GM19328 (cell line): ENCODE measurements around the gene PIWIL1.

Experiments used
- ATAC-seq: cut with Tn5 transposase; IDR thresholded peaks from one replicate; pipeline ENCODE4 v1.9.1; 2021; ENCODE audit warnings: mild to moderate bottlenecking, moderate library complexity; ENCODE audit not compliant: unreplicated experiment

PIWIL1 gene

DNA sequence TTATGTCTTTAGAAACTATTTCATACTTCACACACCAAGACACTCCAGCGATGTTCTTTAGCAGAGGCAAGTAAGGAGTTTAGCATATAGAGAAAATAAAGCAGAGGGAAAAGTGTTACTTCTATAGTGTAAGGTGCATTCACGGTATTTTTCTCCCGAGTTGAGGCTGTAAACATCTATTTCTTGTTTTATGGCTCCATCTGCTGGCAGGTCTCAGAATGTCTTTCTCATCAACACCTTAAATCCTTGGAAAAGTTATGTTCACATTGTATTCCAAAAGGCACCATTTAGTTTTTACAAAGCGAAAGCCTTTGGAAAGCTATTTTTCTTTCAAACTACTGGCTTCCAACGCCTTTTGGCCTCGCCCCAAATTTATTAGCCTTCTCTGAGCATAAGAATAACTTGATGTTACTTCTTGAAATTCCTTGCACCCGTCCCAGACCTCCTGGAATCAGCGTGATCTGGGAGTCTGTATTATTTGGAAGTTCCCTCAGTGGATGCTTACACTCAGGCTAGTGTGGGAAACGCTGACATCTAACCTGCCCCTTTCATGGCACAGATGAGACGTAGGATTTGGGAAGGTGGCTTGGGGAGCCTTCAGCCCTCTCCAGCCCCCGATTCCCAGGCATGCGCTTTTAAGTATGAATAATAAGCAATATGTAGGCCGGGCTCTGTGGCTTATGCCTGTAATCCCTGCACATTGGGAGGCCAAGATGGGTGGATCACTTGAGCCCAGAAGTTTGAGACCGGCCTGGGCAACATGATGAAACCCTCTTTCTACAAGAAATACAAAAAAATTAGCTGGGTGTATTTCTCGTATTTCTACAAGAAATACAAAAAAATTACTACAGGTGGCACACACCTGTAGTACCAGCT lies 1.9 kb upstream of the PIWIL1 start:
- no peak for ATAC-seq

DNA sequence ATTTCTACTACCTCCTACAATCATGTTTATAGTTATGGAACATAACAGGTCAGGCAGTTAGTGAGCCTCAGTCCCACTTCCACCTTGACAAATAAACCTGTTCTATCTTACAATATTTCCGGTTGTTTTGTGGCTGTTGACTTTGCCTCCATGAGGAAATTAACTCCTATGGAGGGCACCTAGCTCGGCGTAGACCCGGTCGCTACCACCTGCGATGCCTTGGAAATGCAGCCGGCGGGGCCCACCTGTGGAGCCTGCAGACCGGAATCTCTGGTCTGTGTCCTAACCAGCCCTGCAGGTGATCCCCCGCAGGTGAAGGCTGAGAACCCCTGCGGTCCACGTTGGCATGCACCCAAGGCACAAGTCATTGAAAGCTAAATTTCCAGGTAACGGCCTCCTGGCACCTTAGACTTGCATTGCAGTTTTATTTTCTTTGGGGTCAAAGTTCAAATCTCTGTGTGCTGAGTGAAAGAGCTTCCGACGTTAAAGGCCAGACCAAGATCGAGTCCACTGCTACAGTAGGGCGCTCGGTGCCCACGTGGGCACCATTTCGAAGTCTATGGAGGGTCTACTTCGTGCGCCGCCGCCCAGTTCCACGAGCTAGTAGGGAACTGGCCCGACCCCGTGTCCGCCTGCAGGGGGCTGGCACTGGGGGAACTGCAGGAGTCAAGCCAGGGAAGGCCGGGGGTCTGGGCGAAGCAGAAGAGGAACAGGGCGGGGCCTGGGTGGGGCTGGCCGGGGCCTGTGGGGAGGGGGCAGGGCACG lies 782 bp upstream of the PIWIL1 start:
- ATAC-seq = no peak

DNA sequence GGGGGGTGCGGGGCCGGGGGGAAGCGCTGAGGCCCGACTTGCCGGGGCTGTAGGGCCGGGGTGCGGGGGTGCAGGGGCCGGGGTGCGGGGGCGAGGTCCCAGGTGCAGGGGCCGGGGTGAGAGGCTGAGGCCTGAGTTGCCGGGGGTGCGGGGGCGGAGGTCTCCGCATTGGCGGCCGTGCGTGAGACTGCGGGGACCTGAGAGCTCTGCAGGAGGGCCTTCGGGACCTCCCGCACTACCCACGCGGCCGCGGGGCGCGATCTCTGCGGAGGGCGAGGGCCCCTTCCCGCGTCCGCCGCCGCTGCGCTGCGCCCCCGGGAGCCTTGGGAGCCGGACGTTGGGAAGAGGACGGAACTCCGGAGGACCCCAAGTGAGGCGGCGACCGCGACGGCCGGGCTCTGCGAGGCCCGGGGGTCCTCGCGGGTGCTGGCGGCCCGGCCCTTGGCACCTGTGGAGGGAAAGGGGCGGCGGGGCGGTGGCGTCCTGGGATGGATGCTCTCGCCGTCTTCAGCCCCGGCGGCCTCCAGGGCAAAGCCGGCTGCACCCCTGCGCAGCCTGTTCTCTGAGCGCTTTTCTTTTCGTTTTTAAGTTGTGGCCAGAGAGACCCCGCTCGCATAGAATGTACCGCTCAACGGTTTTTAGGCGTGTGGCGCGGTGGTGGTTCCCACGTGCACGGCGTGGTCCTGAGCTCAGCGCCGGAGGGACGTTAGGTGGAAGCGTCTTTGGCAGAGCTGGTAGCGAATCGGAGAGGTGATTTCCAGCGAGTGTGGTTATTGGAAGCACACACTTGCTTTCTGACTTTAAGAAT lies 1.3 kb downstream of the PIWIL1 start:
- ATAC-seq = no peak

DNA sequence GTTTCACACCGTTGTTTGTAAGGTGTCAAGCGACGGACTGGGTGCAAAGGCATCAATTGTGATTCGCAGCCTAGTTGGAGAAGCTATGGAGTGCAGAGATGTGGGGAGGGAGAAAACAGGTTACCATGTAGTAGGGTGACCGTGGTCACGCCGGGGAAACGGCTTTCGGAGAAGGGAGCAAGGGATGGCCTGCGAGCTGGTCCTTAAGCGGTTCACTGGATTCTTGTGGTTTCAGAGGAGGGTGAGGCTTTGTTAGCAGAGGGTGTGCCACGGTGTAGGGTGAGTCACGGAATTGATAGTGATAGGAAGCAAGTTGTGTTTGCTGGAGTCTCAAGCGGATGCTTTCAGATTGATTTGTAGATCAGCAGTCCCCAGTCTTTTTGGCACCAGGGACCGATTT lies 2.3 kb downstream of the PIWIL1 start:
- ATAC-seq = no peak

DNA sequence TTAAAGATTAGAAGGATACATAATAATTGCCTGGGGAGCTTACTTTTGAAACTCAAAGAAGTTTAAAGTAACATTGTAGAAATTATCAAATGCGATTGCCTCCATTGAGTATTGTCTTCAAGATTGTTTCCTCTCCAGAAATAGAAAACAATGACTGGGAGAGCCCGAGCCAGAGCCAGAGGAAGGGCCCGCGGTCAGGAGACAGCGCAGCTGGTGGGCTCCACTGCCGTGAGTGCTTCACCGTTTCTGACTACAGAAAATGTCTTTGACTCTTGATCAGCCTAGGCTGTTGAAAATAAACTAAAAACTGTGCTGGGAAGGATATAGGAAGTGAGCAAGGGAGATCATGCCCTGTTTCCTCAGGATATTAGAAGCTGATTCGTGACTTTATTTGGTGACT lies 4.8 kb downstream of the PIWIL1 start:
- ATAC-seq = no peak

DNA sequence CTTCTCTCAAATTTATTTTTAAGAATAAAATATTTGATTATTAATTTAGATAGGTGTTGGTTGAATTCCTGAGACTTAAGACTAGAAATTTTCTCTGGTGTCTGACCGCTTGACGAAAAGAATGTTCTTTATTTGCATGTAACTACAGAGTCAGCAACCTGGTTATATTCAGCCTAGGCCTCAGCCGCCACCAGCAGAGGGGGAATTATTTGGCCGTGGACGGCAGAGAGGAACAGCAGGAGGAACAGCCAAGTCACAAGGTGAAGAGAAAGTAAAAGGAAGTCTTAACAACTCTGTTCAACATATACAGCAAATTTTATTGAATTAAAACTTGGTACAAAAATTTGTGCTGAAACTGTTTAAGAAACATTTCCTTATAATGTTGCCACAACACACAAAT lies 5.2 kb downstream of the PIWIL1 start:
- ATAC-seq = no peak

DNA sequence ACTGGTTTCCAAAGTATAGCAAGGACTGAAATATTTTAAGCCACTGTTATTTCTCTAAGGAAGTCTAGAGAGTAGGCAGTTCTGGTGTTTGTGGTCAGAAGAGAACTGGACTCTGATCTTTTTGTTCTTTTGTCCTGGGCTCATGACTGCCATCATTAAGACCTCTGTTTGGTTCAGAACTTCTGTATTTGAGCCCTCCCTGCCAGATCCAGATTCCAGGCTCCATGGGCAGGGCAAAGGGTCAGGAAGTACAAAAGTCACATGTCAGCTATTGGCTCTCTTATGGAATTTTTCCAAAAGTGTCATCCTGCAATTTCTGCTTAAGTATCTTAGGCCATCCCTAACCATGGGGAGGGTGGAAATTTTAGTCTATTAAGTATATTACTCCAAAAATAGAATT lies 6.8 kb downstream of the PIWIL1 start:
- no peak for ATAC-seq

DNA sequence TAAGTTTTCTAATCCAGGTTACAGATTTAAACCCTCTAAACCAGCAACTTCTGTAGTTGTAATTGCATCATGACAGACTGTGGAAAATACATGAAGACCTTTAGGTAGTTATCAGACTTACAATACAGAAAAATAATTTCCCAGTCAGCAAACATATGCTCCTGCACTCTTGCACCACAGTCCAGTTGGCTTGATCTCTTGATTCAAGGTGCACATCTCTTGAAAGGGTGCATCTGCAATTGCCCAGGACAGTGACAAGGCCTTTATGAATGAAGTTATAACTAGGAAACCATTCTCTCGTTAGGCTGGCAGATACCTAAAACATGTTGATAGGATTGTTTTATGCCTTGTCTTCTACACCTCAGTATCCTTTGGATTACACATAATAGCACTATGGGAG lies 7.6 kb downstream of the PIWIL1 start:
- ATAC-seq = no peak

DNA sequence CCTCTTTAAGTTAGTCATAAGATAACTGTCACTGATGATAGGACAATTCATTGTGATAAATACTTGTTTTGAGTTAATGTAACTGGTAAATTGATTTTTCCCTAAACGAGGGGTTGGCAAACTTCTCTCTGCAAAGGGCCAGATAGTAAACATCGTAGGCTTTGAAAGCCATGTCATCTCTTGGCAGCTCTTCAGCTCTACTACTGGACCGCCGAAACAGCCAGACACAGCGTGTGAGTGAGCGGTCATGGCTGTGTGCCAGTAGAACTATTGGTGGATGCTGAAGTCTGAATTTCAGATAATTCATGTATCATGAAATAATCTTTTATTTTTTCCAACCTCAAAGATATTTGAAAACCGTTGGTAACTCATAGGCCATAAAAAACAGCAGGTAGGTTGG lies 9.9 kb downstream of the PIWIL1 start:
- ATAC-seq = no peak

DNA sequence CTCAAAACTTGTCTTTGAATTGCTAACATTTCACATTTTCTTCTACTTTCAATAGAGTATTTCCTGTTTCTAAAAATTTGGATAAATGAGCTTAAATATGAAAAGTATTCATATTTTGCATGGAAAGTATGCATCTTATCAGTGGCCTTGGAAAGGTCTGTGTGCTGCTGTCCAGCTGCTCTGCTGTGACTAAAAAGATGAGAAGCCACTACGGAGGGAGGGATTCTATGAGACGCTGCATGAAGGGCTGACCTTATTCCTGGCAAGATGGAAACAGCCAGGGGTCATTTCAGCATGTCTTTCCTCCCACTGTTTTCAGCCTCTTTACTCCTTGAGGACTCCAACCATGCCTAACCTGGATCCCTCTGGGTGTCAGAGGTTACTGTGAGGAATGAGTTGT lies 13.0 kb downstream of the PIWIL1 start:
- no peak for ATAC-seq

DNA sequence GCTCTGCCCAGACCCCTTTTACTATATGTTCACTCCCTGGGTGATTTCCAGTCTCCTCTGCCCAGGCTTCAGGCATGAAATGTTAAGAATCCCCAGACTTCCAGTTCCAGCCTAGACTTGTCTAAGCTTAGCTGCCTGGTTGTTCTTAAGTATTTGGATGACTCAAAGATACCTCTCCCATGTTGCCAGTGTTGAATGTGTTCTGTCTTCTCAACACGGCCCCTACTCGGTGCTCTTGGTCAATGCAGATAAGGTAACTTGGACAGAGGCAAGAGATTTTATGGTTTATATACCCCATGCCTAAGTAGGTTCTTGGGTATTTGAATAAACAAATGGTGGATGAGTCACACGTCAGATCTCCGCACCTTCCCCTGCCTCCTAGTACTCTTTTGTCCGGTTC lies 13.6 kb downstream of the PIWIL1 start:
- no peak for ATAC-seq

DNA sequence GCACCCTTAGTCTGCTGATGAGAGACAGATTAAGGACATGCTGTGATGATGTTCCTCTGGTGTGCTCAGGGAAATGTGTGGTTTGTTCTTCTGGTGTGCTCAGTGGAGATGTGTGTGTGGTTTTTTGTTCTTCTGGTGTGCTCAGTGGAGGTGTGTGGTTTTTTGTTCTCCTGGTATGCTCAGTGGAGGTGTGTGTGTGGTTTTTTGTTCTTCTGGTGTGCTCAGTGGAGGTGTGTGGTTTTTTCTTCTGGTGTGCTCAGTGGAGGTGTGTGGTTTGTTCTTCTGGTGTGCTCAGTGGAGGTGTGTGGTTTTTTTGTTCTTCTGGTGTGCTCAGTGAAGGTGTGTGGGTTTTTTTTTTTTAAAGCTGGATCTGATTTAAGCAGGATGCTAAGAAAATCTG lies 15.4 kb downstream of the PIWIL1 start:
- ATAC-seq = no peak

DNA sequence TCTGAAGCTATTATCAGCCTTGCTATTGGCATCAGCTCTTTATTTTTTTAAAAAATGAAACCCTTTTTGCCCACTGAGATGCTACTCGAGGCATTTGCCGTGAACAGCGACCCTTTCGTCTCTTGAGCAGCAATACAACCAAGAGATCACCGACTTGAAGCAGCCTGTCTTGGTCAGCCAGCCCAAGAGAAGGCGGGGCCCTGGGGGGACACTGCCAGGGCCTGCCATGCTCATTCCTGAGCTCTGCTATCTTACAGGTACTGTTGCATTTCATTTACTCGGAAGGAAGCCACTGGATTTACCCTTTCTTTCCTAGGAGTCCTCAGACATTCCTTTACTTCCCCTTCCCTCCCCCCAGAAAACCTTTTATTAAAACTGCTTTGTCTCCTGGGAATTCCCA lies 16.7 kb downstream of the PIWIL1 start:
- ATAC-seq = no peak

DNA sequence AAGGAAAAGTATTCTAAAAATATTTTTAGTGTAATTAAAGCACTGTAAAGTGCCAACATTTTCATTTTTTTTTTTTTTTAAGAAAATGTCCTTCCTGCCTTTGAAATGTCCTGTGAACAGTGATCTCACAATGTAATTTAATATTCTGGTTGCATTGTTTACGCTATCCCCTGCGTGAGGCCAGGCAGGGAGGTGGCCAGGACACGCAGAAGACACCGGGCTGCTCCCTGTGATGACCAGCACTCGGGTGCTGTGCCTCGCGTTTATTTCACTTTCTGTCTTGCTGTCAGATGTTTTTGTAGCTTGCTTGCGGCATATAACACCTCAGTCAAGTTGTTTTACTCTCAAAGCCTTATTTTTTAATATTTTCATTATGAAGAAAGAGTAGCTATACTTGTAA lies 18.5 kb downstream of the PIWIL1 start:
- ATAC-seq = no peak

DNA sequence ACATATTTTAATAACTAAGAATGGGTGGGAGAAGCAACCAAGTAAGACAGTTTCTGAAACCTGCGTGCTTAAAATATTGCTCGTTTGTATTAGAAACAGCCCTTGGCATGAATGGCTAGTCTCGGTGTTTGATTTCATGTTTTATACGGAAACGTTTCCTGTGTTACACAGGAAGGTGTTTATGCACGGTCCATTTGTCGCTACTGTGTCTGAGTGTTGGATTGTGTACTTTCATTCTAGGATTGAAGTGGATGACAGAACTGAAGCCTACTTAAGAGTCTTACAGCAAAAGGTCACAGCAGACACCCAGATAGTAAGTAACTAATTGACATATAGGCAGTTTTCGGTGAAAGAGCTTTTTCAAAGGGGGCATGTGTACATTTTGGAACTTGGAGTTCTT lies 19.6 kb downstream of the PIWIL1 start:
- no peak for ATAC-seq

DNA sequence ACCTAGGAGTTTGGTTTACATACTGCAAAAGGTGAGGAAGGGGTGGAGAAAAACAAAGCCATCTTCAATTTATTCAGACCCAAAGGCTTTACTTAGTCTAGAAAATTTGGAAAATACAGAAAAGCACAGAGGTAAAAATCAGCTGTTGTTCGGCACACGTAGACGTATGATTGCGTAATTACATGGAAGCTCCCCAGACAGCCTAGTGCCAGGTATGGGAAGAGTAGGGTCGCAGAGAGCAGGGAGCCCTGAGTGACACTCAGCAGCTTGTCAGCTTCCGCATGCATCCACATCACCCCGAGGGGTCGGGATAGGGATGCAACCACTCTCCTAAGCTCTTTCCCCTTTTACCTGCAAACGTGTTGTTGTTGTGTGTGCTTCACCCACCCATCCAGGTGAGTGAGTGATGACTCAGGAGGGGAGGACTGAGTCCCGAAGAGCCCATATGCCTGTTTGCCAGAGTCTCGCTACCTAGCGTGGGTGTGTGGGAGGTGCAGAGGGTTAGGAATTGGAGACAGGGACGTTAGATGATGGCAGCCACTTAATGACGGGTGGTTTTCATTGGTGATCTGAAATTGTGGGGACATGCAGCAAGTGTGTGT lies 20.1 kb downstream of the PIWIL1 start:
- ATAC-seq = no peak

DNA sequence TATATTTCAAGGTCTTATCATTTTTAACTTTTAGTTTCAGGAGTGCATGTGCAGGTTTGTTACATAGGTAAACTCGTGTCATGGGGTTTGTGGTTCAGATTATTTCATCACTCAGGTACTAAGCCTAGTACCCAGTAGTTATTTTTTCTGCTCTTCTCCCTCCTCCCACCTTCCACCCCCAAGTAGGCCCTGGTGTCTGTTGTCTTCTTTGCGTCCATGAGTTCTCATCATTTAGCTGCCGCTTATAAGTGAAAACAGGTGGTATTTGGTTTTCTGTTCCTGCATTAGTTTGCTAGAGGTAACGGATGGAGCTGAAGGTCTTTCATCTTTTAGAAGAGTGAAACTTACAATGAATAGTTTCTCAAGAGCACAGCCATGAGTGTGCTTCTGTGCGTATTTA lies 24.4 kb downstream of the PIWIL1 start:
- ATAC-seq = no peak

DNA sequence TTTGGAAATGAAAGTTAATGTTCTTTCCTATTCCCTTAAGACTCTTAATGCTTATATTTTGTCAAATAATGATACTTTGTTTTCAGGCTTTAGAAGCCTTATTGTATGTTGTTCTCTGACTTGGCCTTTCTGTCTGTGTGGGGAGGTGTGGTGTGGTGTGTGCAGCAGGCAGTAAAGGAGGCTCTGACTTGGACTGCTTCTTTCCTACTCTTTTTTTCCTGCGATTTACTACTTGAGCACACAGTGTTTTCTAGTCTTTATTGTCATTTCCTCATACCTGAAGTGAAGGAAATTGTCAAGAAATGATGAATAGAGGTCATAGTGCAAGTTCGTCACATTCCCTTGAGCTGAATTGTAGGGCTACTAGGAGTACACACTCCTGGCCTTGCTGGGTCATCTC lies 26.9 kb downstream of the PIWIL1 start:
- ATAC-seq = no peak

DNA sequence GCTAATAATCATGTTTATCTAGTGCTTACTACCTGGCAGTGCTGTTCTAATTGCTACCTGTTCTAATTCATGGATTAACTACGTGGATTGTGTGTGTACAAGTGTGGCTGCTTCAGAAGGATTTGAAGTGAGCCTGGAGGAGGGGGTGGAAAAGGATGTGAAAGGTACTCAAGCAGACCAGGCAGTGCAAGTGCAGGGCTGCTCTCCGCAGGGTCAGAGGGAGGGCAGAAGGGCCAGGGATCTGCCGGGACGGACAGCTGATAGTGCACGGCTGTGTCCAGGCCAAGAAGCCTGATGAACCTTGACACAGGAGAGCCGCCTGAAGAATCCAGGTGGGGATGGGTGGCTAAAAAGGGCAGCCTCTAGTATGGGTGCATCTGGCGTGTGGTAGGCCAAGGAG lies 28.5 kb downstream of the PIWIL1 start:
- no peak for ATAC-seq

DNA sequence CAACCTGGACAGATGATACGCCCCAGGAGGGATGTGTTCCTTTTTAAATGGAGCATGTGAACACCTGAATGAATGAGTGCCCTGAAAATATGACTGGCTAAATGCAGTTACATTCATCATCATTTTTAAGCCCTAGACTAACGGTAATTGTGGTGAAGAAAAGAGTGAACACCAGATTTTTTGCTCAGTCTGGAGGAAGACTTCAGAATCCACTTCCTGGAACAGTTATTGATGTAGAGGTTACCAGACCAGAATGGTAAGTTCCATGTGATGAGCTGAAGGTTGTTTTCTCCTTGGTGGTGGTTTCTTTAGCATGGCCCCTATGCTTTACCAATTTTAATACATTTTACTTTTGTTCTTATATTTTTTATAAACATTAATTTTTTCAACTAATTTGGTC lies 29.3 kb downstream of the PIWIL1 start:
- ATAC-seq = no peak

DNA sequence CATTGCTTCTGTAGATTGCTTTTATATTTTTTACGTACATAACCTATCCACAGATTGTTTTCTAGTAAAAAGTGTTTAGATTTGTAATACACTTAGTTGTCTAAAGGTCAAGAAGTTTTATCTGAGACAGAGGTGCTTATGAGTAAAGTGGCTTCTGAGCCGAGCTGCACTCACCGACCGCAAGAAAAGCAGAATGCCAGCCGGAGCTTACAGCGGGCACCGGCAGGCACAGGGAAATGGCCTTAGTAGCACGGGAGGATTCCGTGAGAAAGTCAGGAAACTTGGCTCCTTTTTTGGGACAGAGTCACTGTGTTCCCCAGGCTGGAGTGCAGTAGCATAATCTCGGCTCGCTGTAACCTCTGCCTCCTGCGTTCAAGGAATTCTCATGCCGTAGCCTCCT lies 29.8 kb downstream of the PIWIL1 start:
- no peak for ATAC-seq
